DMS153 treated with DMSO at 0.1 percent for 48 hours (cell line): ENCODE data around the gene ABCA6.
A peak's percentile ranks its signal among the peaks of the same experiment; 100 is the strongest.

ENCODE experiments used
- DNase-seq: peaks from one replicate; lab custom pipeline; 2025; ENCODE audit not compliant: unreplicated experiment; lab: John Stamatoyannopoulos, UW

ABCA6 gene

DNA sequence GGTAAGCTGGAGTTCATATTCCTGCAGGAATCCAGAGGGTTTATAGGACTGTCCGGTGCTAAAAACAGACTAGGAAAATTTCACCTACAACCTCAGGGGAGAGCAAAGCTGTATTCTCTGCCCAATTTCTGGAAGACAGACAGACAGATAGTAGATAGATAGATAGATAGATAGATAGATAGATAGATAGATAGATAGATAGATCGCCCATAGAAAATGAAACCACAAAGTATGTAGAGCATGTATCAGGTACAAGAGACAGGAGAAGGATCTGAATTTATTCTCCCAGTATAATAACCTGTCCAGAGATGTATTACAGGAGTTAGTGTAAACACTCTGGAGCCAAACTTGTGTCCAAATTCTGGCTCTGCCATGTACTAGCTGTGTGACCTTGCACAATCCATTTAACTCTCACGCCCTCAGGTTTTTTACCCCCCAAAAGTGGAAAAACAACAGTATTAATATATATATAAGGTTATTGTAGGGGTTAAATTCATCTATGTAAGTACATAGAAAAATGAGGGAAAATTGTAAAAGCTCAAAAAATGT, 2.1 kb upstream of the ABCA6 start:
- no peak for DNase-seq

DNA sequence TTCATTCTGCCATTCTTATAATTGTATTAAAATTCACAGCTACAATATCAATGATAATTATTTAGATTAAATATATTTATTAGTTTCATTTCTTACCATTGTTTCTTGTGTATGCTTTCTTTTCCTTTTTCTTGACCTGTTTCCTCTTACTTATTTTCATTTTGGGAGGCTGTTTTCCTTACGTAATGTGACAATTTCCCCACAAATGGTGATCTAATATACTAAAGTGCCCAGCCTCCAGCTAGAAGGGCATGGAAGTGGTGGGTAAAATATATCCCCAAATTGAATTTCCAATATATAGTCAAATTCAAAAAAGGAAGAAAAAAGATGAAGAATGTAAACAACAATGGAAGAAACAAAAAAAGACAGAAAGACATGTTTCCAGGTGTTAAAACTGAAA, 1.5 kb upstream of the ABCA6 start:
- DNase-seq, result no peak

DNA sequence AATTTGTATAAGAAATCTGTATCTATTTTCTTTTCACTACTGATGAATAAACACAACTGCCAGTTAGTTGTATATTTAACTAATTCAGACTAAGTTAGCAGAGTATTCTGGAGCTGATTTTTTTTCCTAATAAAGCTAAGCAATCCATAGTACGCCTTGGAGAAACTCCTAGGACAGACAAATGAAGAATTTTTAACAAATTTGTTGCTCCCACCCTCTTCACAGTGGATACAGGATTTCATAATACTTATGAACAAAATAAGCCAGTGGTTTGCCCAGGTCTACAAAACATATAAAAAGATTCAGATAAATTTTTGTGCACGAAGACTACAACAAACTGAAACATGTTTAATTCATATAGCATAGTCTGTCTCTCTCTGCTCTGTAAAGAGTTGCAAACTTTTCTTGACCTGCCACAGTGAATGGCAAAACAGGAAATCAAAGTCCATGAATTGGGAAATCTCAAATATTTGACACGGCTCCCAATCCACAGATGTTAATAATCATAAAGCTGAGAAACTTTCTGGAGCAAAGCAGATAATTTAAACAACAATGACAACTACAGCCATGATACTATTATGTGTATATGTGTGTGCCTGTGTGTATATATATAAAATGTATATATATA, 594 bp upstream of the ABCA6 start:
- DNase-seq, result no peak

DNA sequence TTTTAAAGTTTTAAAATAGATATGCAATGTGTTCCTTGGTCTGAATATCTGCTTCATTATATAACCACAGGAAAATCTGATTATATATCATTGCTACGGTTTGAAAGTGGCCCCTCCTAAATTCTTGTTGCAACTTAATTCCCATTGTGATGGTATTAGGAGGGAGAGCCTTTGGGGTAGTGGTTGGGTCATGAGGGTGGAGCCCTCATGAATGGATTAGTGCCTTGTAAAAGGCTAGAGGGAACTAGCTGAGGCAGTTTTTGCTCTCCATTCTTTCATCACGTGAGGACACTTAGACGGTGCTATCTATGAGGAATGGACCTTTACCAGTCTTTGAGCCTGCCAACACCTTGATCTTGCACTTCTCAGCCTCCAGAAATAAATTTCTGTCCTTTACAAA, 7.6 kb downstream of the ABCA6 start:
- DNase-seq, result no peak

DNA sequence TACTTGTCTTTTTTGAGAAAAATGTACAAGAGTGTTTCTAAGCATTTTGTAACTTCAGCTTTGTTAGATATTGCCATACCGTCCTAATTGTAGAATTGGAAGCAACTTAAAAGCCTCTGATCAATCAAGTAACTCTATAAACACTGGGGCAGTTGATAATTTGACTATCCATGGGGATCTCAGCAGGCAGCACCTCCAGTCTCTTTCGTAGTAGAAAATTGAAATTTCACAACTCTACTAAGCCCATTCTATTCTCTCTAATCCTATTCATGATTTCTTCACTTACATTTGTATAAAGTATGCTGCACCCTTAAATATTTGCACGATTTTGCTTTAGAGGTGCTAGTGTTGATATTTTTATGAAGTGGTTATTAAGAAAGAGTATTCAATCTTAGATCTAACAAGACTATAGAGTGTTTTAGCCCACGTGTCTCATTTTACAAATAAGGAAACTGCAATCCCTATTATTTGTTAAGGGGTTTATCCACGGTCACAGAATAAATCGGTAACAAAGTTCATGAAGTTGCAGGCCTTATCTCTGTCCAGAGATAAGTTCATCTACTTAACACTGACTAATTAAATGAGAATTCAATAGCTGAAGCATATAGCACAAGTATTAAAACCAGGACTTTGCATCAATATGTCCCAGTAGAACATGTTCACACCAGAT, 10.9 kb downstream of the ABCA6 start:
- DNase-seq, result no peak

DNA sequence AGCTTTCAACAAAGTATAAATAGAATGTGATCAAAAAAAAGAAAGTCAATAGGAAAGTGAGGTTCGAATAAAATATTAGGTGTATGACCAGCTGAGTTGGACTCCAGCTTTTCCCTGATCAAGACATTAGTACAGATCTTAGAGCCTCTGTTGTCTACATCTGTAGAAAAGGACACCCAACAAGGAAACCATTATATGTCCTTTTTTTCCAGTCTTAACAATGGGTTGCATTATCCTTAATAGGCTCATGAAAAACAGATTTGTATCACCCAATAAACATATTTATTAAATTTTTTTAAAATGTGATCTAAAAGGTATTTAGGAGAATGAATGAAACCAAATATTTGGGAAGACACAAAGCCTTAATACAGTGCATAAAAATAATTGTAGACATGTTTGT, 18.1 kb downstream of the ABCA6 start:
- DNase-seq, result no peak

DNA sequence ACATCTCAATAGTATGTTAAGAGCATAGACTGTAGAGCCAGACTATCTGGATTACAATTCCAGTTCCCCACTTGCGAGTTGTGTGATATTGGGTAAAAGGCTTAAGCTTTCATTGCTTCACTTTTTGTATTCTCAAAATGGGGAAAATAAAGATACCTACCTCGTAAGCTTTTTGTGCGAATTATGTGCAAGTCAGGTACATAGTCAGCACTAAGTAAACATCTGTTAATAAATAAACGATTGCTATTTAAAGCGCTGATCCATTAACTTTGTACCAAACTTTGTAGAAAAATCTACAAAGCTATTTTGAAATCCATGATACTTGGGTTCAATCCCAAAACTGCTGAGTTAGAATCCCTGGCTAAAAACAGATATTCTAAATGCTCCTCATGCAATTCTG, 19.6 kb downstream of the ABCA6 start:
- DNase-seq, result no peak

DNA sequence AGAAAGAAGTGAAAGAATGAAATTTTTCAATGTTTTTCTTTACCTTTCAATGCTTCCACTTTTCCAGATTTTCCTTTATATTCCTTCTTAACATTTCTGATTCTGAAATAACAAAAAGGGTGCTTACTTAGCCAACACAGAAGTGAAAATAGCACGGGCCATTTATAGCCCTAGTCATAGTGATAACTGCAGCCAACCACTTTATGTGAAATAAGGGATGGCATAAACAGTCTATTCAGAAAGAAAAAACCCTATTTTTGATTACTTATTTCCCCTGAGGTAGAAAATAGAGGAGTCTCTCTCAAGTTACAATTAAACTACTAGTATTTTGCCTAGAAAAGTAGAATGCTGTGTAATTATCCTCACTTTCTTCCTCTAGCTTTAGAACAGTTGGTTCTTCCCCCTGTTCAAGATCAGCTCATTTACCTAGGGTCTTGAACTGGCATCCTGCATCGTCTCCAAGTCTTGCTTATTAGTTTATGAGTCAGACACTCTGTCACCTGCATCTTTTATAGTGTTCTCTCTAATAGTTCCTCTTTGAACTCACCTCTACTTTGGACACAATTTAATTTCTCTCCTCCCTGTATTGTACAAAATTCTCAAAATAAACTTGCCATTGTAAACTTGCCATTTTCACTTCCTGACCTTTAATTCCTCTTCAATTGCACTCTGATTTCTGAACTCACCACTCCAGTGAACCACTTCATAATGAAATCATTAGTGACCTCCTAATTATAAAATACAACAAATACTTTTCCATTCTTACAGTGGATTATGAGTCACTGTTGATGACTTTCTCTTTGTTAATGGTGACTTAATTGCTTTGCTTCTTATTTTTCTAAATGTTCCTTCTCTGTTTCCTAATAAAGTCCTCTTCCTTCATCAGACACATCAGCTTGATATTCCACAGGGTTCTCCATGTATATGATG, 23.6 kb downstream of the ABCA6 start:
- no peak for DNase-seq

DNA sequence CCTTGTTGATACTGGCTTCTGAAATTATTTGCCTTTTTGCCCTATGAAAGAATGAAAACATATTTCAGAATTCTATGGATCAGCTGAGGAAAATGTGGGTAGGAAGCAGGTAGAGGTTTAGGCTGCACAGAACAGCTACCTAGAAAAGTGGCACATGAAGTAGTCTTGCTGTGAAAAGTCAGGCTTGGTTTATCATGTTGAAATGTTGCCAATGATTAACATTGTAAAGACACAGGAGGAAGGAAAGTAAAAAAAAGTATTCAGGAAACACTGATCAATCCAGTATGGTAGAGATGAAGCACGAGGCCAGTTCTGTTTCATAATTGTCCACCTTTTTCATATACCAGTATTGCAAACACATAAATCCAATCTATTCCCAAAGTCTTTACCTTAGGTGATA, 29.9 kb downstream of the ABCA6 start:
- DNase-seq, result no peak

DNA sequence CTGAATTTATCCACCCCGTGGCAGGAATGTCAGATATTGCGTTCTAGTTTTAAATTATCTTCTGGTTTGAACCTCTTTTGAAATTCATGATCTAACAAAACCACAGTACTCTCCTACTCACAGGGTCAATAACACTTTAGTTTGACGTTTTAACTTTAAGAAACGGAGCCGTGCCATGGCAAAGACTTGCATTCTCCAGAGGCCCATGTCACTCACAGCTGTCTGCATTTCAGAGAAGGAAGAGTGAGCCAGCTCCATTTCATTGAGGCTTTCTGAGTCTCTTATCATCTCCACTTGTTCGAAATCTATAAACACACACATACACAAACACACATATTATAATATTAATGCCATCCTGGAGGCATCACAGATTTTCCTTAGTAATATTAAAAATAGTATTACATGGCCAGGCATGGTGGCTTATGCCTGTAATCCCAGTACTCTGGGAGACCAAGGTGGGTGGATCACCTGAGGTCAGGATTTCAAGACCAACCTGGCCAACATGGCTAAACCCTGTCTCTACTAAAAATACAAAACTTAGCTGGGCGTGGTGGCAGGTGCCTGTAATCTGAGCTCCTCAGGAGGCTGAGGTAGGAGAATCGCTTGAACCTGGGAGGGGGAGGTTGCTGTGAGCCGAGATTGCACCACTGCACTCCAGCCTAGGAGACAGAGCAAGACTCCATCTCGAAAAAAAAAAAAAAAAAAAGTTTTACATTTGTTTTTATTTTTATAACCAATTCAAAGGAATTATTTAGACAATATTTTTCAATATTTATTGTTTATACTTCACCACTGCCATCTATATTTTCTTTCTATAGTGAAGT, 35.6 kb downstream of the ABCA6 start:
- no peak for DNase-seq

DNA sequence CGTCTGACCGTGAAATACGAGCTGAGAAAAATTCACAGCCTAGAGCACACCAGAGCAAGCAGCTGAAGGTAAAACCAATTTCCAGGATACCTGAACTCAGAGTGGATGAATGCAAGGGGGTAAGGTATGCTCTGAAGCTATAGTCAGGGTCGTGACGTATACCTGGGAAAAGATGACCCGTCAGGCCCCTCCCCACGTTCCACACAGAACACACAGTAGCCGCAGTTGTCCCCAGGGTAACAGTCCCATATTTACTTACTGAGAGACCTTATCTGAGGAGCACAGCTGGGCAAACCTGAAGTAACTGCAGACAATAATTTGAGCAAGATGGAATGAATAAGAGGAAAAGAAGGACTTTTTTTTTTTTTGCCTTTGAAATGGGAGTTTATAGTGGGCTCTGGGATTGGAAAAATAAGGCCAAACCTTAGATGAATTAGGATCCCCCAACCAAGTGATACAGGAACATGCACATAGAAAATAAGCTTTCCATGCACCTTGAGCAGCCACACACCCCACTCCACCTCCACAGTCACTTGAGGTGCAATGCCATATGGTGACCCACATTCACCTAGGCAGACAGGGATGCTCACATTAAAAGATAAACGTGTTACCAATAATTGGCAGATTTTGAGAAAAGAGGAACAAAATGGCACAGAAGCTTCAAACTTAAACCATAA, 38.0 kb downstream of the ABCA6 start:
- peak; percentile 50 for DNase-seq

DNA sequence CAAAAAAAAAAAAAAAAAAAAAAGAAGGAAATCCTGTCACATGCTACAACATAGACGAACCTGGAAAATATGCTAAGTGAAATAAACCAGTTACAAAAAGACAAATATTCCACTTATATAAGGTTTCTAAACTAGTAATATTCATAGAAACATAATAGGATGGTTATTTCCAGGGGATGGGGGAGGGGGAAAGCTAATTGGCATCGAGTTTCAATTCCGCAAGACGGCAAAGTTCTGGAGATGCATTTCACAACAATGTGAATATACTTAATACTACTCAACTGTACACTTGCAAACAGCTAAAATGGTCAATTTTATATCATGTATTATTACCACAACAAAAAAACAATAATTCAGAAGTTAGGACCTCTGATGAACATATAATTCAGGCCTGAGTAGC, 43.1 kb downstream of the ABCA6 start:
- no peak for DNase-seq

DNA sequence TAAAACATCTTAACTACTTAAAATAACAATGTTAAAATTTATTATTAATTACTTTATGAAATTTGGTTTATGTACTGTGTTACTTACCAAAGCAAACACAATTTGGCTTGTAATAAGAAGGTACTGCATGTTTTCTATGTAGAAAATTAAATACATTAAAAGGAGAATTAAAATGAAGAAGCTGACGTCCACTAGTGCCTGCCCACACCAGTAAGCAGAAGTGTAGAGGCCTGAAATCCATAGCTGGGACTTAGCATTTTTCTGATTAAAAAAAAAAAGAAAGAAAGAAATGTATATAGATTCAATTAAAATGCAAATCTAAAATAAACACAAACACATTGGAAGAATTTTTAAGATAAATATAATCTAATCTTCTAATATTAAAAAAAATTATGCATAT, 45.2 kb downstream of the ABCA6 start:
- DNase-seq, result no peak

DNA sequence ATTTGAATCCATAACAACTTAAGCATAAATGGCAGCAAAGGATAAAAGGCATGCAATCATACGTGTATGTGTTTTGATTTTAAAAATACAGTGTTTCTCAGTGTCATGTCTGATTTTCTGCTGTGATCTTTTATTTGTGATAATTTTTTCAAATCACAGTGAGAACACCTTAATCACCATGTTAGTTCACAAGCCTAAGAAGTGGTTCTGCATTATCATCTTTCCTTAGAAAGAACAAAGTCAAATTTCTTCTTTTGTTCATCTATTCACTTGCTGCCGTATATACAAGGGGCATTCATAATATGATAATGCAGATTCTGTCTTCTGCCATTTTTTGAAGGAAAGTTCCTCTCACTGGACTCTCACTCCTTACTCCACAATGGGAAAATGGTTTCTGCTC, 47.7 kb downstream of the ABCA6 start:
- DNase-seq, result no peak

DNA sequence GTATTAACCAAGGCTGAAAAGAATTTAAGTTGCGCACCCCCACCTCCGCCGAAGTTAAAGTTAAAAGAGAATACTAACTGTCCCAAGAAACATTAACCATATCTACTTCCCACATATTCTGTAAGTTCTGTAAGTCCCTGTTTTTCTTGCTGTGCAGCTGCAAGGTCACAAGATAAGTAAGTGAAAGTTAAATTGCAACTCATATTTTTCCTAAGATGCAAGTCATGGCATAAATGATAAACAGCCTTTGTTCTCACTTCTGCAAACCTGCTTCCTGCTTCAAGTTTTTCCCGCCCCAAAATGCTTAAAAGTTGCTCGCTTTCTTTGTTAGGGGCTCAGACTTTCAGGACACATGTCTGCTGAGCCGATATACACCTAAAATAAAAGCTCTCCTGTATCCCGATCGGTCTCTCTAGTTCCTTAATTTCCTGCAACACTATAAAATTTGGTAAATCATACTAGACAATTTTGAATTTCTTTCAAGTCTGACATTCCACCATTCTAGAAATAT, 48.4 kb downstream of the ABCA6 start:
- no peak for DNase-seq

DNA sequence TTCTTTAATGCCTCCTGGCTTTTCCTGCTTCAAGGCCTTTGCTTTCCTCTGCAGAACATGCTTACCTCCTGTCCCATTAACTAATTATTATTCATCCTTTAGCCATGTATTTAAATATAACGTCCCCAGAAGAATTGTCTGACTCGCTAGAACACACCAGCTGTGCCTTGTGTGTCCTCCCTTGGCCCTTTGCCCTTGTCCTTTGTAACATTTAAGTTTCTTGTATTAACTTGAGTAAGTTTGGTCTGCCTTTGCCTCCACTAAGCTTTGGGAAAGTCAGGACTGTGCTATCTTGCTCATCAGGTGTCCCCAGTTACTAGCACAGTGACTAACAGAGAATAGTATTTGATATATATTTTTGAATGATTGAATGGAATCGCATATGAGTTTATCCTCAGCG, 51.3 kb downstream of the ABCA6 start:
- no peak for DNase-seq

DNA sequence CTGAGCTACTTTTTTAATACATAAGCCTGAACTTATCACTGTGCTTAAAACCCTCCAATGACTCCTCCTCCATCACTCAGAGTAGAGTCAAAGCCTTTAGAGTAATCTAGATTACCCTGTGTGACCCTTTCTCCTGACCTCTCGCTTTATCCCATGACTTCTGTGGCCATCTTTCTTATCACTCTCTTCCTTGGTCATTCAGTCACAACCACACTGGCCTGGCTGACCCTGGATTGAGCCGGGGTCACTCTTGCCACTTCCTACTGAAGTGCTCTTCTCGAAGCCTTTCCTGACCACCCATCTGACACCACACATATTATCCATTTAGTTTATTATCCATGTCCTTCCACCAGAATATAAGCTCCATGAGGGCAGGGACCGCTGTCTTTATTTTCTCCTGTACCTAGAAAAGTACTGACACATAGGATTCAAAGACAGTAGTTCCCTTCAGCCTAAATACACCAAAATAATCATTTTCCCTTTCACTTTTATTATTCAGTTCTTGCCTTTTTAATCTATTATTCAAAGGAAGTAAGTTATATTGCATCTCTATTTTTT, 53.0 kb downstream of the ABCA6 start:
- DNase-seq, result no peak

DNA sequence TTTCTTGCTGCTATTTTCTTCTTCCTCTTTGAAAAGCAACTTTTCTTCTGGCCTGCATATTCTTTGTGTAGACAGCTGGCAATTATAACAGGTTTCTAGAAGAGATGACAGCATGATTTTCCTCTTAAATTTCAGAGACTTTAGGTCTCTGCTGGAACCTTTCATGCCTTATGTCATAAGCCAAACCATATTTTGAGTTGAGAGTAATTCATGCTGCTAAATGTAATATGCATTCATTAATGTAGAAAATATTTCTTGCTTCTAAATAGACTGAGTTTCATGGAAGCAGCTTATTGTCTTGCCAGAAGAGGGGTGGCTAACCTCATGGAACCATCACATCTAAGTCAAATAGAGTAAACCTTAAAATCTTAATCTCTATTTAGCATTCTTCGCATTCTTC, 55.1 kb downstream of the ABCA6 start:
- no peak for DNase-seq

DNA sequence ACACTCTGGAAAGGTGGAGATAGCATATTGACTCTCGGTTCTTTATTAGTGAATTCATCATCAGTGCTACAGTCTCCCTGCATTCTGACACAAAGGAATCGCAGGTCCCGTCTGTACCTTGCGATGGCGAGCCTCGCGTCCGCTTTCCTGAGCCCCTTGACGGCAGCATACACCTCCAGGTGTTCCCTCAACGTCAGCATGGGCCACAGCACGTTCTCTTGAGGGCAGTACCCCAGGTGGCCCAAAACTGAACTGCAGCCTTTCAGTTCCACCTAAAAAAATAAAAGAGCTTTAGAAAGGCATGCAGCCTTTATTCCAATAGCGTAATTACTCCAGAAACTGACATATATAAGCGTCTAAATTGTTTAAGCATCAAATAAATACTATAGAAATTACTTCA, 56.8 kb downstream of the ABCA6 start:
- DNase-seq, result no peak

DNA sequence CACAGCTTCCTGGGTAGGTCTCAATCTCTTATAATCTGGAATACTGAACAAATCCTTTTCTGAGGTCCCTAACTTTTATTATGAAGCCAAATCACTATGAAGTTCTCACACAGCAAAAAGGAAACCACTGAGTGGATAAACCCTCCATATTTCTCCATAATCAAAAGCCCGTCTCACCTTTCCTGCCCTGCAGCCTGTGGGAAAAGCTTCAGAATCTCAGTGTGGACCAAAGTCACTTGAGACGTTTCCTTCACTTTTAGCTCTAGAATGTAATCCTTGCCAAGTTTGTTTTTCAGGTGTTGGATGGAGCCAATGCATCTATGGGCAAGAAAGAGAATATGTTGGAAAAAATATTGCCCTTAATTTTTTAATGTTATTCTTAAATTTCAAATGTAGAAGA, 59.0 kb downstream of the ABCA6 start:
- DNase-seq, result no peak
